Activated naive CD8-positive, alpha-beta T cell treated with anti-CD3 and anti-CD28 coated beads, Interleukin-2, amount 10 ng/mL, durations not matched to agents 7 days and 5 days (primary cell): ENCODE measurements around the gene CTNND2. TPM values are rescaled to one million over a fixed set of nuclear protein-coding genes. Genes with fewer than 3 reads are reported as not detected.

Experiments used
- ATAC-seq: fragments of 150-1000 bp; cut with Tn5 transposase; one replicate; pipeline ENCODE4 v1.10.0; 2021; ENCODE audit warnings: low read depth, moderate library complexity
- POLR2A ChIA-PET: fragments of 350-600 bp; sonication (Branson Sonifier 250); formaldehyde crosslinking; loops from one replicate; lab custom pipeline; 2021; ENCODE audit warnings: antibody characterized with exemption; lab: Charles Lee
- DNase-seq: peaks from one replicate; pipeline ENCODE4 v3.0.0; 2021
- H3K27ac Mint-ChIP-seq: one replicate; pipeline ENCODE4 v1.8.0; 2022; ENCODE audit warnings: mild to moderate bottlenecking, mixed read lengths
- H3K27me3 Mint-ChIP-seq: one replicate; pipeline ENCODE4 v1.8.0; 2022; ENCODE audit warnings: mild to moderate bottlenecking, moderate library complexity, mixed read lengths
- H3K36me3 Mint-ChIP-seq: one replicate; pipeline ENCODE4 v1.8.0; 2021; ENCODE audit warnings: mild to moderate bottlenecking, mixed read lengths
- H3K4me1 Mint-ChIP-seq: one replicate; pipeline ENCODE4 v1.8.0; 2021; ENCODE audit warnings: mixed read lengths
- H3K4me3 Mint-ChIP-seq: one replicate; pipeline ENCODE4 v1.8.0; 2022; ENCODE audit warnings: mild to moderate bottlenecking, moderate library complexity, mixed read lengths
- H3K9me3 Mint-ChIP-seq: one replicate; pipeline ENCODE4 v1.8.0; 2021; ENCODE audit warnings: mixed read lengths
- total RNA-seq, 2 experiments: library from RNA; stranded (reverse); gene quantifications; one replicate each; pipeline ENCODE4 v1.2.3, GENCODE V29; 2021

CTNND2 gene
- total RNA-seq, 2 experiments from 2014 or later: not detected

GRCh38 chr5:10984021-10984715 lies 920.1 kb downstream of the CTNND2 start:
- Mint-ChIP-seq H3K27ac (no peak overlapping the region), H3K36me3 (no peaks in the 10 kb centered on the region), H3K4me3 (no peak overlapping the region), H3K27me3 (peaks cover 5% of the 10 kb centered on the region), H3K4me1 (peaks cover 8% of the 10 kb centered on the region), H3K9me3 (no peaks in the 10 kb centered on the region)
- DNase-seq (no peak), ATAC-seq (no peak)
- POLR2A ChIA-PET: no interaction called here

- H3K36me3 Mint-ChIP-seq: no peaks in the 10 kb centered on the region
- no peaks in the 10 kb centered on the region for H3K4me1 Mint-ChIP-seq
- no peaks in the 10 kb centered on the region for H3K9me3 Mint-ChIP-seq
- no peak overlapping the region for H3K27ac Mint-ChIP-seq
- POLR2A ChIA-PET: no interaction called here
- H3K4me3 Mint-ChIP-seq: no peak overlapping the region
- ATAC-seq (no peak), DNase-seq (no peak)
- peaks cover 5% of the 10 kb centered on the region for H3K27me3 Mint-ChIP-seq
Measured at GRCh38 chr5:10982626-10983025, 921.6 kb downstream of the CTNND2 start.

DNA sequence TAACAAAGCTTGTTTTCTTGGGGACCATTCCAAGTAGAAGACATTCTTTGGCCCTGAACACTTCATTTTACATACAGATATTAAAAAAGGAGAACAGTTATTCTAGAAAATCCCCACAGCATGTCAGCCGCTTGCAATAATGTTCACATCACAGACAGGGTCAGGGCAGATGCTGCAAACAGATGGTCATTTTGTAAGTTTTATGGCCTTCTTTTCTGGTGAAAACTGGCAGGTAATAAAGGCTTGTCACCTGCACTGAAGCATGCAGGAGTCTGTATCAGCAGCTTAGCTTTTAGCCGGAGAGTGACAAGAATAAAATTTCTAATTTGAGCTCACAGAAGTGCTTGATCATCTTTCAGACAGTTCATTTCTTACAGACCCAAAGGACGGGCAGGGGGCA lies 922.3 kb downstream of the CTNND2 start:
- Mint-ChIP-seq H3K4me1 (no peaks in the 10 kb centered on the region), H3K4me3 (no peak overlapping the region), H3K27me3 (peaks cover 2% of the 10 kb centered on the region), H3K27ac (no peak overlapping the region), H3K36me3 (no peaks in the 10 kb centered on the region), H3K9me3 (no peaks in the 10 kb centered on the region)
- POLR2A ChIA-PET: no interaction called here
- ATAC-seq (no peak), DNase-seq (no peak)

DNA sequence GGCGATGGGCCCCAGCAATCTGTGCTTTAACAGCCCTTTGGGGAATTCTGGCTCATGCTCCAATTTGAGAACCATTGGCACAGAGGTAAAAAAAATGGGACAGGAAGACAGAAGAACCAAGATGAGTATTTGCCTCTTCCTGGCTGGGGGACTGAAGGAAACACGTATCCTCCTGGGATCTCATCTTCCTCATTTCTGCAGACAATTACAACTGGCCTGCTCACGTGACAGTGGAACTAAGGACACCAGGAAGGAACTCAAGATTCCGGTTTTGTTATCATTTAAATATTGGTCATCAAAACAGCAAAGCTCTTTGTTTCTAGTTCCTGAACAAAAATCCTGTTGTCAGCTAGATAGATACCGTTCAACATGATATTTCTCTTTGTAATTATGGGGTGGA lies 927.2 kb downstream of the CTNND2 start:
- no peaks in the 10 kb centered on the region for H3K9me3 Mint-ChIP-seq
- no peak overlapping the region for H3K4me3 Mint-ChIP-seq
- ATAC-seq (no peak), DNase-seq (no peak)
- peaks cover 9% of the 10 kb centered on the region for H3K27me3 Mint-ChIP-seq
- POLR2A ChIA-PET: no interaction called here
- H3K4me1 Mint-ChIP-seq: peaks cover 3% of the 10 kb centered on the region
- no peaks in the 10 kb centered on the region for H3K36me3 Mint-ChIP-seq
- H3K27ac Mint-ChIP-seq: no peak overlapping the region

- DNase-seq: no peak
- POLR2A ChIA-PET: no interaction called here
- ATAC-seq: no peak
- no peaks in the 10 kb centered on the region for H3K9me3 Mint-ChIP-seq
- H3K27me3 Mint-ChIP-seq: peaks cover 9% of the 10 kb centered on the region
- H3K27ac Mint-ChIP-seq: no peak overlapping the region
- no peak overlapping the region for H3K4me3 Mint-ChIP-seq
- H3K36me3 Mint-ChIP-seq: no peaks in the 10 kb centered on the region
- H3K4me1 Mint-ChIP-seq: peaks cover 3% of the 10 kb centered on the region
Measured at GRCh38 chr5:10975945-10976344, 928.3 kb downstream of the CTNND2 start.

GRCh38 chr5:10974850-10975249 lies 929.4 kb downstream of the CTNND2 start:
- DNase-seq: no peak
- Mint-ChIP-seq H3K9me3 (no peaks in the 10 kb centered on the region), H3K4me1 (peaks cover 3% of the 10 kb centered on the region), H3K36me3 (no peaks in the 10 kb centered on the region), H3K27me3 (peaks cover 9% of the 10 kb centered on the region), H3K4me3 (no peak overlapping the region), H3K27ac (no peak overlapping the region)
- no peak for ATAC-seq
- POLR2A ChIA-PET: no interaction called here

- H3K4me3 Mint-ChIP-seq: no peak overlapping the region
- POLR2A ChIA-PET: no interaction called here
- no peak overlapping the region for H3K27ac Mint-ChIP-seq
- ATAC-seq (no peak), DNase-seq (no peak)
- H3K27me3 Mint-ChIP-seq: peaks cover 9% of the 10 kb centered on the region
- no peaks in the 10 kb centered on the region for H3K36me3 Mint-ChIP-seq
- peaks cover 3% of the 10 kb centered on the region for H3K4me1 Mint-ChIP-seq
- no peaks in the 10 kb centered on the region for H3K9me3 Mint-ChIP-seq
Measured at GRCh38 chr5:10973316-10973715, 930.9 kb downstream of the CTNND2 start.

- Mint-ChIP-seq H3K9me3 (no peaks in the 10 kb centered on the region), H3K4me3 (no peak overlapping the region), H3K27ac (no peak overlapping the region), H3K27me3 (peaks cover 2% of the 10 kb centered on the region), H3K4me1 (no peaks in the 10 kb centered on the region), H3K36me3 (no peaks in the 10 kb centered on the region)
- ATAC-seq (no peak), DNase-seq (no peak)
- POLR2A ChIA-PET: no interaction called here
Measured at GRCh38 chr5:10969684-10970180, 934.5 kb downstream of the CTNND2 start.

GRCh38 chr5:10964806-10965205 lies 939.4 kb downstream of the CTNND2 start:
- H3K4me1 Mint-ChIP-seq: no peaks in the 10 kb centered on the region
- H3K27ac Mint-ChIP-seq: no peak overlapping the region
- no peak overlapping the region for H3K4me3 Mint-ChIP-seq
- POLR2A ChIA-PET: no interaction called here
- peaks cover 2% of the 10 kb centered on the region for H3K9me3 Mint-ChIP-seq
- ATAC-seq (no peak), DNase-seq (no peak)
- H3K36me3 Mint-ChIP-seq: no peaks in the 10 kb centered on the region
- H3K27me3 Mint-ChIP-seq: no peaks in the 10 kb centered on the region

DNA sequence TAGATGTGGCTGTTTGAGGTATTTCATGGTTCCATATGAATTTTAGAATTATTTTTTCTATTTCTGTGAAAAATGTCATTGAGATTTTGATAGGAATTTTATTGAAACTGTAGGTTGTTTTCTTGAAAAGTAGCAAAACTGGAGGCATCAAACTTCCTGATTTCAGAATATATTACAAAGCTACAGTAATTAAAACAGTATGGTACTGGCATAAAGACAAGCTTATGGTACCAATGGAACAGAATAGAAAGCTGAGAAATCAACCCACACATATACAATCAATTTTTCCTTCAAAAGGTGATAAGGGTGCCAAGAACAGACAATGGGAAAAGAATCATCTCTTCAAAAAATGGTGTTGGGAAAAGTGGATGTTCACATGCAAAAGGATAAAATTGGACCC lies 945.5 kb downstream of the CTNND2 start:
- POLR2A ChIA-PET: no interaction called here
- Mint-ChIP-seq H3K36me3 (no peaks in the 10 kb centered on the region), H3K27ac (no peak overlapping the region), H3K4me3 (no peak overlapping the region), H3K27me3 (no peaks in the 10 kb centered on the region), H3K9me3 (peaks cover 4% of the 10 kb centered on the region), H3K4me1 (no peaks in the 10 kb centered on the region)
- DNase-seq (no peak), ATAC-seq (no peak)

GRCh38 chr5:10949856-10950630 lies 954.2 kb downstream of the CTNND2 start:
- Mint-ChIP-seq H3K27ac (no peak overlapping the region), H3K9me3 (no peaks in the 10 kb centered on the region), H3K27me3 (no peaks in the 10 kb centered on the region), H3K4me1 (no peaks in the 10 kb centered on the region), H3K4me3 (no peak overlapping the region), H3K36me3 (no peaks in the 10 kb centered on the region)
- POLR2A ChIA-PET: no interaction called here
- ATAC-seq (no peak), DNase-seq (no peak)

DNA sequence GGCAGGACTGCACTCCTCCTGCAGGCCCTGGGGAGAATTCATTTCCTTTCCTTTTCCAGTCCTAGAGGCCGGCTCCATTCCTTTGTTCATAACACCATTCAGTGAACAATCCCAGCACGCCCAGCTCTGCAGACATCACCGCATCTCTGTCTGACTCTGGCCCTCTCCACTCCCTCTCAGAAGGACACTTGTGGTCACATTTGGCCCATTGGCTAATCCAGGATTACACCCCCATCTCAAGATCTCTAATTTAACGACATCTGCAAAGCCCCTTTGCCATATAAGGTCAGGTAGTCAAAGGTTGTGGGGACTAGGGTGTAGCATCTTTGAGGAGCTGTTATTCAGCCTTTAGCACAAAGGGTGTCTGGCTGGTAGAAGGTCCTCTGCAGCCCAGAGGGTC lies 958.2 kb downstream of the CTNND2 start:
- no peaks in the 10 kb centered on the region for H3K36me3 Mint-ChIP-seq
- H3K4me3 Mint-ChIP-seq: no peak overlapping the region
- no peak for DNase-seq
- no peak overlapping the region for H3K27ac Mint-ChIP-seq
- POLR2A ChIA-PET: no interaction called here
- no peaks in the 10 kb centered on the region for H3K4me1 Mint-ChIP-seq
- no peaks in the 10 kb centered on the region for H3K9me3 Mint-ChIP-seq
- H3K27me3 Mint-ChIP-seq: no peaks in the 10 kb centered on the region
- no peak for ATAC-seq

- Mint-ChIP-seq H3K36me3 (no peaks in the 10 kb centered on the region), H3K4me1 (no peaks in the 10 kb centered on the region), H3K27me3 (no peaks in the 10 kb centered on the region), H3K4me3 (no peak overlapping the region), H3K27ac (no peak overlapping the region), H3K9me3 (no peaks in the 10 kb centered on the region)
- POLR2A ChIA-PET: no interaction called here
- ATAC-seq (no peak), DNase-seq (no peak)
Measured at GRCh38 chr5:10941900-10942299, 962.3 kb downstream of the CTNND2 start.
